HG02973 (cell line): Measurements from ENCODE around the gene TAS2R13.

Experiments used
- ATAC-seq: cut with Tn5 transposase; IDR thresholded peaks from one replicate; pipeline ENCODE4 v1.9.1; 2021; ENCODE audit warnings: moderate library complexity; ENCODE audit not compliant: unreplicated experiment

TAS2R13 gene

GRCh38 chr12:10909462-10909861, at the start of gene TAS2R13:
Gene TAS2R13 (minus strand): TSS chr12:10909562. CDS start chr12:10909298, 264 bp downstream.
- ATAC-seq = no peak

GRCh38 chr12:10957741-10958140, 48.4 kb upstream of the TAS2R13 start:
- ATAC-seq = no peak

- no peak for ATAC-seq
These were observed 46.7 kb upstream of the TAS2R13 start for GRCh38 chr12:10956085-10956484.

DNA sequence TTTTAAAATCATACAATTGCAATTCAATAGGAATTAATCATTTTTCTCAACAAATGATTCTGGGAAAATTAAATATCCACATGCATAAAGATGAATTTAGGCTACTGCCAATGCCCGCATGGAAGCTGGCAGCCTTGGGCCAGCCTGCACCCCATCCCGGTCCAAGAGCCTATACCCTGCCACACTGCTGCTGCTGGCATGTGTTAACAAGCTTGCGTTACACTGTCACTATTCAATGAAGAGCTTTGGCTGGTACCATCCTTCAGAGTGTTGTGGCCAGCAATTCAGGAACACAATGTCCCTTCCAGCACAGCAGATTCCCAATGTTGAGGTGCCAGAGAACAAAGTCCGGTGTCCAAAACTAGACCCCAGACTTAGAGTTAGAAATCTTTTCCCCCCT, 43.3 kb upstream of the TAS2R13 start:
- no peak for ATAC-seq

DNA sequence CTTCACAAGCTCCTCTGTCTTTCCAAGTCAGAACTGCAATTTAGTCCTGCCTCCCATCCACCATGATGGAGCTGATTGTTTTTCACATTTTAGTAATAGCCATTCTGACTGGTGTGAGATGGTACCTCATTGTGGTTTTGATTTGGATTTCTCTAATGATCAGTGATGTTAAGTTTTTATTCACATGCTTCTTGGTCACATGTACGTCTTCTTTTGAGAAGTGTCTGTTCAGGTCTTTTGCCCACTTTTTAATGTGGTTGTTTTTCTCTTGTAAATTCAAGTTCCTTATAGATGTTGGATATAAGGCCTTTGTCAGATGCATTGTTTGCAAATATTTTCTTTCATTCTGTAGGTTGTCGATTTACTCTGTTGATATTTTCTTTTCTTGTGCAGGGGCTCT, 33.8 kb upstream of the TAS2R13 start:
- ATAC-seq = no peak

GRCh38 chr12:10941916-10942607, 32.7 kb upstream of the TAS2R13 start:
- no peak for ATAC-seq

- no peak for ATAC-seq
These were observed 32.0 kb upstream of the TAS2R13 start for GRCh38 chr12:10941369-10941768.

DNA sequence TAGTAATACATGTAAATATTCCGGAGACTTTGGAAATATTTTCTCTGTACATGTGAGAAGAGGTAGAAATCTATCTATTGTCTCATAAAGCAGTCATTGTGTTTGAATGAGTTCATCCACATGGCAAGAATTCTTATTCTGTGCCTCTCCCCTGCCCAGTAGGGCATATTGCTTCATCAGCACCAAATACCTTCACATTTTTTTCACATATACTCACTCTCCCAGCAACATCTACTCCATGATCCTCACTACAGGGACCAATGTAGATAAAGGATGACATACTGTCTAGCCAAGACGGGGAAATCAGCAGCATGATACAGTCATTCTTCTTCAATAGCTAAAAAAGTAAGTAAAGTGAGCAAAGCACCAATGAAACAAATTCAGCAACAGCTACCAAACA, 31.0 kb upstream of the TAS2R13 start:
- ATAC-seq = no peak

DNA sequence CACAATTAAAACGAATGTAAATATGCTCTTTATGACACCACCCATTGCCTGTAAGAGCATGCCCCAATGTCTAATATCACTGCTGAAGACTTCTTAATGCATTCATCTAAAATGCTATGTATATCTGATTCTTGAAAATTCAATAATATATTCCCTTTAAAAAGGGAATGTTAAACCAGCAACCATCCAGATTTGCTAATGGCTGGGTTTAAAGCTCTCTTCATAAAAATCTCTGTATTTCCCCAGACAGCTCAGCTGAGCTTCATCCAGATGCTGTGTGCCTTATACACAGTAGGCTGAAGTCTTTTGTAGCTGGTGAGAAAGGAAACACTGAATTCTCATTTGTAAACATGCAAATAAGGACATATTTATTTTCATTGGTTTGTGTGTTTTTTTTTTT, 29.8 kb upstream of the TAS2R13 start, which contains the start of gene TAS2R14:
Gene TAS2R14, minus strand, starts transcription at position 101 of the 400 bp plus-strand sequence. Its CDS starts 56 bp downstream, at position 45.
- no peak for ATAC-seq

- ATAC-seq = no peak
These were observed 27.1 kb upstream of the TAS2R13 start for GRCh38 chr12:10936506-10936905.

DNA sequence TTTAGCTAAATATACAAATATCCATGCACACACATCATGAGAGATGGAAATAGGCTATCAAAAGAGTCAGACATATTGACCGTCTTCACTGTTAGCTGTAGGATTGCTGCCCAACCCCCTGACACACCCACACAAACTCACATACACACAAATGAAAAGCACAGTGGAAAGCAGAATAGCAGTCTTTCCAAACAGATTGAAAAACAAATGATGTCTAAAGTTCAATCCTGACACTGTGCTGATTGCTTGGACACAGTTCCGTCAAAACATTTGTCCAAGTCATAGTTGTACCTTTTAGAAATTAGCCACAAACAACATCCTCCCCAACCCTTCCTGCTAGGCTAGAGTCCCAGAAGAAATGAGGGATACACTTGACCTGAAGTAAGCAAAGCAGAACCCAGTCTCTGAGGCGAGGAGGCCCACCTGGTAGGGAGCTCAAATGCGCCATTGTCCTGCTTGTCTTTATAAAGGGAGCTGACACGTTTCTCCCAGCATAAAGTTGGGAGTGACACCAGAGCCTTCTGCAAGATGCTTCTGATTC, 19.5 kb upstream of the TAS2R13 start, which contains the start of gene PRH2:
Gene PRH2, plus strand, starts transcription at position 491 of the 541 bp plus-strand sequence. Its CDS starts 38 bp downstream, at position 529.
- no peak for ATAC-seq

- ATAC-seq = no peak
These were observed 16.9 kb upstream of the TAS2R13 start for GRCh38 chr12:10926269-10926668.

DNA sequence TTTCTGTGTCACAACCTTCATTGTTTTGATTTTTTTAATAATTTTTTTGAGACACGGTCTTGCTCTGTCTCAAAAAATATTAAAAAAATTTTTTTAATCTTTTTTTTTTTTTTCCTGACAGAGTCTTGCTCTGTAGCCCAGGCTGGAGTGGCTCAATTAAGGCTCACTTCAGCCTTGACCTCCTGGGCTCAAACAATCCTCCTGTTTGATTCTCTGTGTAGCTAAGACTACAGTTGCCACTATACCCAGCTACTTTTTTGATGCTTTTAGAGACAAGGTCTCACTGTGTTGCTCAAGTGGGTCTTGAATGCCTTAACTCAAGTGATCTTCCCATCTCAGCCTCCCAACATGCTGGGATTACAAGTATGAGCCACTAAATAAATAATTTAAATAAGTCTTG, 10.4 kb upstream of the TAS2R13 start:
- ATAC-seq = no peak

DNA sequence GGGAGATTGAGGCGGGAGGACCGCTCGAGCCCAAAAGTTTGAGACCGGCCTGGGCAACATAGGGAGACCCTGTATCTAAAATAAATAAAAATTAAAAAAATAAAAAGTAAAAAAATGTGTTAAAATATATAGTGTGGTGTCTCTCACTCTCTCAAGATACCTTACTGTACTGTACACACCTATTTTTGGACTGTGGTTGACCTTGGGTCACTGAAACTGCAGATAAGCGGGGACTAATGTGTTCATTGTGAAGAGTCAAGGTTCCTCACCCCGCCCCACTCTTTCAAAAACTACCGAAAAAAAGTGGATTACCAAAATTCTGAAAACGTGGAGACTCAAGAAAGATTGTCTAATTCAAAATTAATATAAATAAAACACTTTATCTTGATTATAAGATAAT, 1.0 kb upstream of the TAS2R13 start:
- no peak for ATAC-seq

DNA sequence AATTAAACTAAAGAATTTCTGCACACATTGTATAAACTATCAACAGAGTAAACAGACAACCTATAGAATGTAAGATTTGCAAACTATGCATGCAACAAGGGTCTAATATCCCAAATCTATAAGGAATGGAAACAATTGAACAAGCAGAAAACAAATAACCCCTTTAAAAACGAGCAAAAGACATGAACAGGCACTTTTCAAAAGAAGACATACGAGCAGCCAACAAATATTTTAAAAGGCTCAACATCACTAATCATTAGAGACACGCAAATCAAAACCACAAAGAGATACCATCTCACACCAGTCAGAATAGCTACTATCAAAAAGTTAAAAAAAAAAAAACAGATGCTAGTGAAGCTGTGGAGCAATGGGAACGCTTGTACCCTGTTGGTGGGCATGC, 4.7 kb downstream of the TAS2R13 start:
- no peak for ATAC-seq

DNA sequence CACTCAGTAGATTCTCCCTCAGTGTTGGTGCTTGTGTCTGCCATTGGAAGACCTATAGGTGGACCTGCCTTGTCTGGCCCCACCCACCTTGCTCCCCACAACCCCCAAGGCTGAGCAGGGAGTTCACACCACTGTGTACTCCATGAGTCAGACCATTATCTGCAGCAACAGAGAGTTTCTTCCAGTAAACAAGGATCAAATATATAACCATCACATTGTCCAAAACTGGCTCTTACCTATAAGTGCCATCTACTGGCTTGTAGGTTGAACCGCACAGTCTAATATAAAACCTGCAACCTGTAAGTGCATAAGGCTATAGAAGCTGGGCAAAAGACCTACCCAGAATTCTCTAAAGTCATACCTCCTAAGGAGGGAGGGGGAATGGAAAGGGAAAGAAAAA, 7.9 kb downstream of the TAS2R13 start:
- no peak for ATAC-seq

DNA sequence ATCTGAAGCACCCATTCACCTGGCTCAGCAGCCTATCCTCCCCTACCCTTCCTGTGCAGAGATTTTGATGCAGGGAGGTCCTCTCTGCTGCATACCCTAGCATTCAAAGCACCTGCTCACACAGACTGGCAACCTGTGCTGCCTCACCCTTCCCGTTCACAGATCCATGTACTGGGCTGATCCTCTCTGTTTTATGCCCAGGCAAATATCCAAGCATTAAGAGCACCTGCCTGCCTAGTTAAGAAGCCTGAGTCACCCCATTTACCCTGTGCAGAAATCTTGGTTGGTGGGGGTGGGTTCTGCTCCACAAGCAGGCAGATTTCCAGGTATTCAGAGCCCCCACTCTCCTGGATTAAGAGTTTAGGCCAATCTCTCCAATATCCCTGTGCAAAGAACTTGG, 8.4 kb downstream of the TAS2R13 start:
- ATAC-seq = no peak

DNA sequence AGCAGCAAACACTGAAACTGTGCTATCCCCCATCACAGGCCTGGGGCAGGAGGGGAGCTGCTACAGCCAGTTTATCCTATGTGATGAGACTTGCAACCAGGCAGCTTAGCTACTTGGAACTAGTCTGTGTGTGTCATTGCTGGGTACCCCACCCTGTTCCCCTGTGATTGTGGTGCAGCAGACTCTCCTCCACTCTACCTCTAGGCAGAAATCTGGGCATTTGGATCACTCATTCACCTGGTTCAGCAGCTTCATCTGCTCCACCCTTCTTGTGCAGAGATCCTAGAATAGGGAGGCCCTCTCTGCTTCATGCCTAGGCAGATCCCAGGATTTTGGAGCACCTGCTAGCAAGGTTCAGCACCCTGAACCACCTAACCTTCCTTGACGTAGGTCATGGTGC, 8.8 kb downstream of the TAS2R13 start:
- ATAC-seq = no peak

GRCh38 chr12:10896854-10897253, 12.5 kb downstream of the TAS2R13 start:
- no peak for ATAC-seq

- ATAC-seq = no peak
These were observed 17.4 kb downstream of the TAS2R13 start for GRCh38 chr12:10891937-10892336.

DNA sequence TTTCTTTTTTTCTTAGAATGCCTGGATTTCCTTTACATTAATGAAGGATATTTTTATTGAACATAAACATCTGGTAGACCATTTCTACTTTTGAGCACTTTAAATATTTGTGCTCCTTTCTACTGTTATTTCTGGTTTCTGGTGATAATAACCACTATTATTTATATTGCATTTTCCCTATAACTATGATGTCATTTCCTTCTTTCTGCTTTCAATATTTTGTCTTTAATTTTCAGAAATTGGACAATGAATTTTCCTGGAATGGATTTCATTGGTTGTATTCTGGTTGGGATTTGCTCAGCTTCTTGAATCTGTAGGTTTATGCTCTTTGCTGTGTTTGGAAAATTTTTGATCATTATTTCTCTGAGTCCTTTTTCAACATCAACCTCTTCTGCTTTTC, 20.1 kb downstream of the TAS2R13 start:
- no peak for ATAC-seq

DNA sequence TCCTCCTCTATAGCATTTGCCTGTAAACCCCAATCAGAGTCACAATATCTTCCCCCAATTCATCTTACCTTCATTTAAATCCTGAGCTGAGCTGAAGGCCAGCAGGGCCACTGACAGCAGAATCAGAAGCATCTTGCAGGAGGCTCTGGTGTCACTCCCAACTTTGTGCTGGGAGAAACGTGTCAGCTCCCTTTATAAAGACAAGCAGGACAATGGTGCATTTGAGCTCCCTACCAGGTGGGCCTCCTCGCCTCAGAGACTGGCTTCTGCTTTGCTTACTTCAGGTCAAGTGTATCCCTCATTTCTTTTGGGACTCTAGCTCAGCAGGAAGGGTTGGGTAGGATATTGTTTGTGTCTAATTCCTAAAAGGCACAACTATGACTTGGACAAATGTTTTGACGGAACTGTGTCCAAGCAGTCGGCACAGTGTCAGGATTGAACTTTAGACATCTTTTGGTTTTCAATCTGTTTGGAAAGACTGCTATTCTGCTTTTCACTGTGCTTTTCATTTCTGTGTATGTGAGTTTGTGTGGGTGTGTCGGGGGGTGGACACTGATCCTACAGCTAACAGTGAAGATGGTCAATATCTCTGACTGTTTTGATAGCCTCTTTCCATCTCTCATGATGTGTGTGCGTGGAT, 25.2 kb downstream of the TAS2R13 start, which contains the start of gene PRH1:
Gene PRH1, minus strand, starts transcription at position 170 of the 640 bp plus-strand sequence. Its CDS starts 38 bp downstream, at position 132.
- no peak for ATAC-seq
